T-helper 2 cell treated with Interferon-gamma antibody and Interleukin-4, amounts not matched to agents 100 ng/mL and 5 ng/mL, for 36 hours (primary cell): ENCODE data around the gene SRPK1. TPM values are rescaled to one million over a fixed set of nuclear protein-coding genes. Genes with fewer than 3 reads are reported as not detected.
"Not testable (repeated sequence)": the region's sequence is repeated elsewhere in the genome, so short reads cannot be mapped to it uniquely, and the experiment has no call there.

Experiments used
- intact Hi-C: fragments of 100-400 bp; cut with micrococcal nuclease; formaldehyde crosslinking; loops from one replicate; pipeline ENCODE4 v1.15.1; 2023
- total RNA-seq: library from RNA; stranded (reverse); gene quantifications from 2 replicates; pipeline ENCODE4 v1.2.3, GENCODE V29; 2022

The SRPK1 gene
- total RNA-seq, result 89.4 and 94.3 TPM in 2 replicates

DNA sequence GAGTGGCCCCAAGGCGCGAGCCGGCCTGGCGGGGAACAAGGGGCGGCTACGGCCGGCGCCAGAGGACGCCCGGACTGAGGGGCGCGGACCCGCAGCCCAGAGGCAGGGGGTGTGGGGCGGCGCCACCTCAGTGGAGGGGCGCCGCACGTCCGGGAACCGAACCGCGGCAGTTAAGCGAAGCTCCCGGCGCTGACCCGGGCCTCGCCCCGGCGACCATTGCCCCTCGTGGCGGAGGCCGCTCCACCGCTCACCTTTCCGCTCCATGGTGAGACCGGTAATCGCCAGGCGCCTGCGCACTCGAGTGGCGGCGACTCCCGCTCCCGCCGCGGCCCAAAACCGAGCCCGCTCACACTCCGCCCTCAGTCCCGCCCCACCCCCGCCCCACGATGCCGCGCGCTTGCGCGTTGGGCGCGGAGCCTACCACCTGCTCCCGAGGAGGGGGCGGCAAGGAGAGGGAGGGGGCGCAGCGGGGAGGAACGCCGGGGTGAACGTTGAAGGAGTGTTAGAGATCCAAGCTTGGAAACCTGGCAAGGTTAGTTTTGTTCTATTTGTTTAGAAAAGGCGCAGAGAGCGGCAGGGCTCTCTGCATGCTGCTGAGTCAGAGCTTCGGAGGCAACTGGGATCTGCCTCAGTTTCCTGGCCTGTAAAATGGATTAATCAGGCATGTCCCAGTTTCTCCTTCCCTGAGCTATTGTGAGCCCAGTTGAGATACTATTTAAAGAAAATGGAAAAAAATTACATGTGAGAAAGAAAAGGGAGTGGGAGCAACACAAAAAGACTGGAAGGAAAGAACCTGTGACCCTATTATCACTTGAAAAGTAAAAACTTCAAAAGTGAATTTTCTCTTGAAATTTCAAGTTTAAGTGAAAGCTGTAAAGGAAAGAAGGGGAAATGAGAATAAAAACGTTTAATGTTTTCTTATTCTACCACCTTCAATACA is at the start of gene SRPK1:
Gene SRPK1 (minus strand): TSS at position 306 of the 940 bp plus-strand sequence. CDS start 42 bp downstream, at position 264.
- intact Hi-C loops, result no loop called here

DNA sequence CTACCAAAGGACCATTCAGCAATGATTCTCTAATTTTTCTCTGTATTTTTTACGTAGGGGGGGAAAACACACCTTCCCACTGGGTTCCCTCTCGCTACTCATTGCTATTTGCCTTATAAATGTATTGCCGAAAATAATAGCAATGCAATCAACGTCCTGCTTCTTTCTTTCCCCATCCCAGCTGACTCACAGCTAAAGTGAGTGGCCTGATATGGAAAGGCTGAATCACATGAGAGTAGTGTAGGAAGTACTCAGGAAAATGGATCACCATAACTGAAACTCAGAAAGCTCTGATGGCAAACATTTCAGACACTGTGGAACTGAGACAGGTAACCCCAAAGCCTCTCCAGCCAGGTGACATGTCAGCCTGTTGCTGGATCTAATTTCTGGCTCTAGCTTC is 49.3 kb upstream of the SRPK1 start:
- intact Hi-C loops, result no loop called here

DNA sequence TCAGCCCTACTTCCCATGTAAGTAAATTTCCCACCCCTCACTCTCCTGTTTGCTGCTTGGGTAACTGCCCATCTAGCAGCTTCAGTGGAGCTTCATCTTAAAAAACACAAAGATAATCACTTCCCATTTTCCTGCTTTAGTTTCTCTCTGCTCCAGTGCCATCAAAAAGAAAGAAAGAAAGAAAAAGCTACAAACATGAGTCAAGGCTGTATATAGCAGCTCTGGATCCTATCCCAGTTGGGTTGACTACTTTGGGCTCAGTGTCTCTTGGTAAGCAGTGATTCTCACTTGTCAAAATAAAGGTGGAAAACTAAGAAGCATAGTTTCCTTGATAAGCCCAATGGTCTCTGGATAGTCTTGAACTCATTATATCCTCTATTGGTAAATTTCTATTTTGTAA is 48.7 kb upstream of the SRPK1 start:
- intact Hi-C loops, result no loop called here

DNA sequence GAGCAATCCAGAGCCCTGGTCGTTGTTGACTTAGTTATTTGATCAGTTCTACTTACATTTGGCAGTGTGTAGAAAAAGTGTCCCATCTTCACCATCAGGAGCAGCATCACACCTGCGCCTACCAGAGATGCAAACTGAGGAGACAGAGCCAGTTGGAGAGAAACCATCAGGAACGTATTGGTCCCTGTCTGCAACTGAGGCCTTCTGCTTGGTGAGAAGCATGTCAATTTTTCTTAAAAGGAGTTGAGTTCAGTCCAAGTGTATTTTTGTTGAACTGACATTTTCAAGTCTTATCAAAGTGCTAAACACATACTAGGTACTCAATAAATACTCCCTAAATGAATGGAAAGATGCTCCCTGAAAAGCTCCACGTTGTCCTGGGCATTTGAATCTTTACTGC is 47.9 kb upstream of the SRPK1 start:
- intact Hi-C loops, result no loop called here

DNA sequence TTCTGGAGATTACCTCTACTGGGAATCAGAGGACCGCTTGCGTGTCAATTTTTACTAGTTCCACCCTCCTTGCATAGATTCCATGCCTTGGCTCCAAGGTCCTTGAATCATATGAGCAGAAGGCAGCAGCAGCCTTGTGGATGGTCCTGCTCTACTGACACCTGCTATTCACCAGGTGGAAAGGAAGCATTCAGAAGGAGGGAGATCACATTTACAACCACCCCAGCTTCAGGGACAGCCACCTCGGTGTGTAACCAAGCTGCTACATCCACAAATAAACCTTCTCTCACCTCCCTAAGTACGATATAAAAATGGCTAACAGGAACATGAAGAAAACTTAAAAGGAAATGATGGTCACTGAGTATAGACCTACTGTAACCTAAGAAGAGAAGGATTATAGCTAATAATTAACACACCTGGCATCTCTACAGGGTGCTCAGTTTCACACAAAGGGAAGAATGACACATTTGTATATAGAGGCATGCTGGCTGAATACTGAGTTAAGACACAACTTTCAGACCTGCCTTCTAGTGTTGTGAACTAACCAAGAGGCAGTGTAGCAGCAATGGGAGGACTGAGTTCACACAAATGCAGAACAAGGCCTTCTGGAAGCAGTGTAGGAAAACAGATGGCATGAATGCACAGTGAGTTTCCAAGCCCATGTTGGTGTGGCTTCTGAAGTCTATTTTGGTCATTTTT is 46.3 kb upstream of the SRPK1 start:
- intact Hi-C loops, result no loop called here

DNA sequence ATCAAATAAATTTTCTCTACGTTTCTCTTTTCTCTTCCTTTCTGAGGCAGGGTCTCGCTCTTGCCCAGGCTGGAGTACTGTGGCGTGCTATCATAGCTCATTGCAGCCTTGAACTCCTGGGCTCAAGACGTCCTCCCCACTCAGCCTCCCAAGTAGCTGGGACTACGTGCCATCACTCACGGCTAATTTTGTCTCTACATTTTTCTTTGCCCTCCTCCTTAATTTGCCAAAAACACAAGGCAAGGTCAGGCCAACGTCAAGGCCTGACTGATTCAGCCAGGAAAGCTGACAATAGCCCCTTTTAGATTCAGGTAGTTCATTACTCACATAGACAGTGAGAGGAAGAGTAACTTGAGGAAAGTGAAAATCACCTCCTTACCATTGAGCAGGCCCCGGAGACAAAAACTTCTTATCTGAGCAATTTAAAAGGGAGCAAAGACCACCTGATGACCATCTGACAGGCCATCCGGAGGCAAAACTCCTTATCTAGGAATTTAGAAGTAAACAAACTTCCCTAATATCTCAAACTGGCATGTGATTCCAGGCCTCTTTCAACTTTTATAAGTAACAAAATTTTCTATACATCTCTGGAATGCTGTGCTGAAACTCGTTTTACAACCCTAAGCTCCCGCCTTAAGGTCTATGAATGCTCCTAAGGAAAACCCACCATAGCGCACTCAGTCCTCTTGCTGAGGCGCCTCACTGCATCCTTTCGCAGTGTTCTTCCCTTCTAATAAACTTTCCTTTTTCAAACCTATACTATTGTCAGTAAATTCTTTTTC is 42.1 kb upstream of the SRPK1 start:
- intact Hi-C loops, result no loop called here

DNA sequence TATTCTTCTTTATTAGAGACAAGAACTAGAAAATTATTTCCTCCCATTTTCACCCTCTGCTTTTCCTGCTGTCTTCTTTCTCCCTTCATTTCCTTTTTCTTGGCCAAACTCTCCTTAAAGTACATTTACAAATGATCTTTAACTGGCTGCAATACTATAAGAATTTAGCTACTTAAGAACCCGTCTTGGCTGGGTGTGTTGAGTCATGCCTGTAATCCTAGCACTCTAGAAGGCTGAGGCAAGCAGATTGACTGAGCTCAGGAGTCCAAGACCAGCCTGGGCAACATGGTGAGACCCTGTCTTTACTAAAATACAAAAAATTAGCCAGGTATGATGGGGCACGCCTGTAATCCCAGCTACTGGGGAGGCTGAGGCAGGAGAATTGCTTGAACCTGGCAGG is 39.3 kb upstream of the SRPK1 start:
- intact Hi-C loops, result no loop called here

DNA sequence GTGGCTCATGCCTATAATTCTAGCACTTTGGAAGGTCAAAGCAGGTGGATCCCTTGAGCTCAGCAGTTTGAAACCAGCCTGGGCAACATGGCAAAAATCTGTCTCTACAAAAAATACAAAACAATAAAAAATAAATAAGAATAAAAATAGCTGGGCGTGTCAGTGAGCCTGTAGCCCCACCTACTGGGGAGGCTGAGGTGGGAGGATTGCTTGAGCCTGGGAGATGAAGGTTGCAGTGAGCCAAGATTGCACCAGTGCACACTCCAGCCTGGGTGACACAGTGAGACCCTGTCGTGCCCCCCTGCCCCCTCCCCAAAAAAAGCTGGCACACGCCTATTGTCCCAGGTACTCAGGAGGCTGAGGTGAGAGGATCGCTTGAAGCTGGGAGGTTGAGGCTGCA is 35.1 kb upstream of the SRPK1 start:
- intact Hi-C loops, result no loop called here

DNA sequence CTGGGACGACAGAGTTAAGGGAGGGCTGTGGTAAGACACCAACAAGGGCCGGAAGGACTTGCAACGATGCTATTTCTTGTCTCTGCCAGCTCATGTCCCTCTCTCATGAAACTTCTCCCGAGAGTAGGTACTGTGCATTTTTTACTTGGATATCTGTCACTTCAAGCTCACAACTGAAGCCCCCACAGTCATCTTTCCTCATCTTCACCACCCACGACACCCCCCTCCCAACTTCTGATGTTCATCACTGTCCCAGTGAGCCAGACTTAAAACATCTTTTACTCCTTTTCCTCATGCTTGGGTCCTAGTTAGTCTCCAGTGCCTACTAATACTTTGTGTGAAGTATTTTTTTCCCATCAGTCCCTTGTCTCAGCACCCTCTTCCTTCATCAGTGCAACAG is 34.6 kb upstream of the SRPK1 start:
- intact Hi-C loops, result no loop called here

DNA sequence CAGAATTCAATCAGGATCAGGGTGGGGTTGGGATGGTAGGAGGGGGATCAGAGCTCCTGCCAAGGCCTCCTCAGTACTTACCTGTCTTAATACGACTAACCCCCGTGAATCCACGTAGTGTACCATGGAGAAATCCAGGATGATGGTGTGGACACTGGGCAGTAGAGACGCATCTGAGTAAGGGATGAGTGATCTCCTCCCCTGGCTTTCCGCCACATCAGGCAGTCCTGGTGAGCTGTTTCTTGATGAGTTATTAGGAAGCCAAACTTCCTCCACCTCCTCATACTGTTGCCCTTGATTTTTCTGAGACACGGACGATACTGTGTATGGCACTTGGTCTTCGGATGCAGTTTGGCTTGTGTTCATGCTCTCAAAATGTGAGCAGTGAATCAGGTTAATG is 34.2 kb upstream of the SRPK1 start:
- intact Hi-C loops, result no loop called here

DNA sequence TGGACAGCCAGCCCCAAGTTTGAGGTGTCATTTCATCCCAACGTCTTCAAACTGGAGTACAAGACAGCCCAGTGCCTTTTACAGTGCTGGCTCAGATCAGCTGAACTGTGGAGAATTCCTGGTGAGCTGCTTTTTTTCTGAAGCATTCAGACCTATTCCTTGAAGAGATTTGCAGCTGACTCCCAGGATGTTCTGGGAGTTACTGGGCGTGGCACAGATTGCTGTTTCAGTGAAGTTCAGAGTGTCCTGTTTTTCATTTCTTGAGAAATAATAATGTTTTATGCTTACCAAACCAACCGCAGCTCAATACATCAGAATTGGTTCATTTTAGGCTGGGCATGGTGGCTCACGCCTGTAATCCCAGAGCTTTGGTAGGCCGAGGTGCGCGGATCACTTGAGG is 33.4 kb upstream of the SRPK1 start:
- intact Hi-C loops, result no loop called here

DNA sequence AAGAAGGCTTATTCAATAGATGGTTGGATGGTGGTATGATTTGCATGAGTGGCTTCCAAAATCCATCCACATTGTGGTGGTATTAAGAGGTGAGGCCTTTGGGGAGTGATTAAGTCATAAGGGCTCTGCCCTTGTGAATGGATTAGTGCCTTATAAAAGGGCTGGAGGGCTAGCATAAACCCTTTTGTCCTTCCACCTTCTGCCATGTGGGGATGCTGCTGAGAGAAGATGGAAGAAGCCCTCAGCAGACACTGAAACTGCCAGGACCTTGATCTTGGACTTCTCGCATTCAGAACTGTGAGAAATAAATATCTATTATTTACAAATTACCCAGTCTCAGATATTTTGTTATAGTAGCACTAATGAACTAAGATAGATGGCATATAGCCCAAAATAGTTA is 27.8 kb upstream of the SRPK1 start:
- intact Hi-C loops, result no loop called here

DNA sequence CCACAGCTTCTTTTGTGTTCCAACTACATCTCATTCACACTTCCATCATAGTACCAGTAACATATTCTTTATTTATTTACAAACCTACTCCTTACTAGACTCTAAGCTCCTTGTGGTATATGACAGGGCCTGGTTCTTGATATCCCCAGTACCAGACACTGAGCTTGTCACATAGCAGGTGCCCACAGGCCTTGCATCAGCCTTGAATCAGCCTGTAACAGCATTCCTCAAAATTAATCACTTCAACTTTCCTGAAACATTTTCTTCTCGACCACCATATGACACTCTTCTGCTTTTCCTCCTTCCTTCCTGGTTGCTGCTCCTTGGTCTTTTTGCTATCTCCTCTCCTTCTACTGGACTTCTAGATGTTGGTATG is 24.7 kb upstream of the SRPK1 start:
- intact Hi-C loops, result no loop called here

DNA sequence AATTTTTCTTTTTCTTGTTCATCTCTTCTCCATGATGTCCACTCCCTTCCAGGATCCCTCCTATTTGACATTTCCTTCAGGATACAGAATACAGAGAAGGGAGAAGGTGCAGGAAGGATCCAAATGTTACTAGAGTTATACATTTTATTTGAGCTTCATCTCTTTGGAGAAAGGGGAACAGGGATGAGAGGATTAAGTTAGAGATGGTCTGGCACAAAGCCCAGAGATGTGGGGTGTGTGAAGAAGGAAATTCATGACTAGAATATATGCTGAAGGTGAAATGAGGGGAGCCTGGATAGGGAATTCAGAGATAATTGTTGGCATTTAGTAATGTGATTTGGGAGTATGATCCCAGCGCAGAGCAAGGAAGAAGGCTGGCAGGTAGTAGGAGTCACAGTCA is 22.5 kb upstream of the SRPK1 start:
- intact Hi-C loops, result no loop called here

DNA sequence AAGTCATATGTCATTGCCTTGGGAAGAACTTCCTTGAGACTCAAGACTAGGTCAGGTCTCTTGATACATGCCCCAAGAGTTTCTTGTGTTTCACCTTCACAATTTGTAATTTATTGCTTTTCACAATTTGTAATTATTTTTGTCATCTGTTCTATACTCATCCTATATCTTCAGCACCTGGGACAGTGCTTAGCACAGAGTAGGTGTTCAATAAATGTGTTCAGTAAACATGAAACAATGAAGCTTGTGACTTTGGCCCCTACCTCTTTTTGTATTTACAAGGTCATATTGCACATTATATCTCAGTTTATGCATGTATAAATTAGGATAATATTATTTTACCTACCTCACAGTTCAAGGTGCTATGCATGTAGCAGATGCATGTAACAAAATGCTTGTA is 21.5 kb upstream of the SRPK1 start:
- intact Hi-C loops, result no loop called here

DNA sequence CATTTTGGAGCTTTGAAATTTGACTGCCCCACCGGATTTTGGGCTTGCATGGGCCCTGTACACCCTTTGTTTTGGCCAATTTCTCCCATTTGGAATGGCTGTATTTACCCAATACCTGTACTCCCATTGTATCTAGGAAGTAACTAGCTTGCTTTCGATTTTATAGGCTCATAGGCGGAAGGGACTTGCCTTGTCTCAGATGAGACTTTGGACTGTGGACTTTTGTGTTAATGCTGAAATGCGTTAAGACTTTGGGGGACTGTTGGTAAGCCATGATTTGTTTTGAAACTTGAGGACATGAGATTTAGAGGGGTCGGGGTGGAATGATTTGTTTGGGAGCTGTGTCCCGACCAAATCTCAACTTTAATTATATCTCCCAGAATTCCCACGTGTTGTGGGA is 20.3 kb upstream of the SRPK1 start:
- intact Hi-C loops, result not testable (repeated sequence)

DNA sequence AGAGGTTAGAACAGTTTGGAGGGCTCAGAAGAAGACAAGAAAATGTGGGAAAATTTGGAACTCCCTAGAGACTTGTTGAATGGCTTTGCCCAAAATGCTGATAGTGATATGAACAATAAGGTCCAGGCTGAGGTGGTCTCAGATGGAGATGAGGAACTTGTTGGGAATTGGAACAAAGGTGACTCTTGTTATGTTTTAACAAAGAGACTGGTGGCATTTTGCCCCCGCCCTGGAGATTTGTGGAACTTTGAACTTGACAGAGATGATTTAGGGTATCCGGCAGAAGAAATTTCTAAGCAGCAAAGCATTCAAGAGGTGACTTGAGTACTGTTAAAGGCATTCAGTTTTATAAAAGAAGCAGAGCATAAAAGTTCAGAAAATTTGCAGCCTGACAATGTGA is 19.1 kb upstream of the SRPK1 start:
- intact Hi-C loops, result not testable (repeated sequence)

DNA sequence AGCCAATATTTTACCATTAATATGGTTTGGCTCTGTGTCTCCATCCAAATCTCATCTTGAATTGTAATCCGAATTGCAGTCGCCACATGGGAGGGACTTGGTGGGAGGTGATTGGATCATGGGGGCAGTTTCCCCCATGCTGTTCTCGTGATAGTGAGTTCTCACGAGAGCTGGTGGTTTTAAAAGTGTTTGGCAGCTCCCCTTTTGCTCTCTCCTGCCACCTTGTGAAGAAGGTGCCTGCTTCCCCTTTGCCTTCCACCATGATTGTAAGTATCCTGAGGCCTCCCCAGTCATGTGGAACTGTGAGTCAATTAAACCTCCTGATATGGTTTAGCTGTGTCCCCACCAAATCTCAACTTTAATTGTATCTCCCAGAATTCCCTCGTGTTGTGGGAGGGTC is 18.4 kb upstream of the SRPK1 start:
- intact Hi-C loops, result not testable (repeated sequence)

DNA sequence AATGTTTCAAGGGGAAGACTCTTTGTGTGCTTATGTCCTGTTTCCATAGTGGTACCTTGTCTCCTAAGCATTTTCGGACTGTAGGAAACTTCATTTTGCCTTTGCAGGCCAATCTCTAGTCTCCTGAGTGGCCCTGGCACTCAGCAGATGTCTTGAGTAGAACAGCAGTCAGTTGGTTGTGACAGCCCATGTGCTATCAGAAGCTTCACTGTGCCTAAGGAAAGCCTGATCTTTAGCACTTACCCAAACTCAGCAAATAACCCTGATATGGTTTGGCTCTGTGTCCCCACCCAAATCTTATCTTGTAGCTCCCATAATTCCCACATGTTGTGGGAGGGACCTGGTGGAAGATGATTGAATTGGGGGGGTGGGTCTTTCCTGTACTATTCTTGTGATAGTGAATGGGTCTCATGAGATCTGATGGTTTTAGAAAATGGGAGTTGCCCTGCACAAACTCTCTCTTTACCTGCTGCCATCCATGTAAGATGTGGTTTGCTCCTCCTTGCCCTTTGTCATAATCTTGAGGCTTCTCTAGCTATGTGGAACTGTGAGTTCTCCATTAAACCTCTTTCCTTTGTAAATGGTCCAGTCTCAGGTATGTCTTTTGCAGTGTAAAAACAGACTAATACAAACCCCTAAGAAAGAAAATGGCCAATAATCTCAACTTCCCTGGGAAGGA is 15.9 kb upstream of the SRPK1 start:
- intact Hi-C loops, result no loop called here

DNA sequence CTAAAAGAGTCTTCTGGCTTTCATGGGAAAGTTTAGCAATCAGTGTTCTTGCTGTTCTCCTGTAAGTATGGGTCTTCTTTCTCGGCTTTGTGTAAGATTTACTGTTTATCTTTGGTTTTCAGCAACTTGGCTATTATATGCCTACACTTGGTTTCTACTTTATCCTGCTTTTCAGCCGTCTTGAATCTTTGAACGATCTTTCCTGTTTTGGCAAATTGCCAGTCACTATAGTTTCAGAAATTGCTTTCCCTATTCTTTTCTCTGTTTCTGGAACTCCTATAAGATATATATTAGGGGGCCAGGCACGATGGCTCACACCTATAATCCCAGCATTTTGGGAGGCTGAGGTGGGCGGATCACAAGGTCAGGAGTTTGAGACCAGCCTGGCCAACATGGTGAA is 14.6 kb upstream of the SRPK1 start:
- intact Hi-C loops, result no loop called here

DNA sequence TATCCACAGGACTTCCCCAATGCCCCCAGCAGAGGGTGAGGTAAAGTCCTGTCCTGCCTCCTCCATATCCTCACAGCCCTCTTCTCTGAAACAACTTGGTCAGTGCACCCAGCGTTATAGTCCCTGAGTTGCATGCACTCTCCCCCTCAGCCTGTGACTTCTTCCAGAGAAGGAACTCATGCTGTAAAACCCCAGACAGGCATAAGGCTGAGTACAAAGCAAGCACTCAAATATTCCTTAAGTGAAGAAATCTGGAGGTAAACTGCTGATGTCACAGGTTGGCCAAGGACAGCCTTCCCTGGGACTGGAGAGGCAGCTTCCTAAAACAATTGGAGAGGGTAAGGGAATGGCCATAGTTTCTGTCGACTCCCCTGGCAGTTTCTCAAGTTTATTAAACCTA is 12.9 kb upstream of the SRPK1 start:
- intact Hi-C loops, result no loop called here
